Measurements from ENCODE around the gene AGAP4.
"Not testable (repeated sequence)": the region's sequence is repeated elsewhere in the genome, so short reads cannot be mapped to it uniquely, and the experiment has no call there.

- not testable (repeated sequence) for TF ChIP-seq EZH2phosphoT487 (IDR thresholded peaks at IDR 0.05; ENCODE audit: low read length)
- TF ChIP-seq, protein P1, sequence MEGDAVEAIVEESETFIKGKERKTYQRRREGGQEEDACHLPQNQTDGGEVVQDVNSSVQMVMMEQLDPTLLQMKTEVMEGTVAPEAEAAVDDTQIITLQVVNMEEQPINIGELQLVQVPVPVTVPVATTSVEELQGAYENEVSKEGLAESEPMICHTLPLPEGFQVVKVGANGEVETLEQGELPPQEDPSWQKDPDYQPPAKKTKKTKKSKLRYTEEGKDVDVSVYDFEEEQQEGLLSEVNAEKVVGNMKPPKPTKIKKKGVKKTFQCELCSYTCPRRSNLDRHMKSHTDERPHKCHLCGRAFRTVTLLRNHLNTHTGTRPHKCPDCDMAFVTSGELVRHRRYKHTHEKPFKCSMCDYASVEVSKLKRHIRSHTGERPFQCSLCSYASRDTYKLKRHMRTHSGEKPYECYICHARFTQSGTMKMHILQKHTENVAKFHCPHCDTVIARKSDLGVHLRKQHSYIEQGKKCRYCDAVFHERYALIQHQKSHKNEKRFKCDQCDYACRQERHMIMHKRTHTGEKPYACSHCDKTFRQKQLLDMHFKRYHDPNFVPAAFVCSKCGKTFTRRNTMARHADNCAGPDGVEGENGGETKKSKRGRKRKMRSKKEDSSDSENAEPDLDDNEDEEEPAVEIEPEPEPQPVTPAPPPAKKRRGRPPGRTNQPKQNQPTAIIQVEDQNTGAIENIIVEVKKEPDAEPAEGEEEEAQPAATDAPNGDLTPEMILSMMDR (IDR thresholded peaks at IDR 0.05; ENCODE audit: low read length) = not testable (repeated sequence)
Observed at GRCh38 chr10:45789991-45790390, 57.3 kb downstream of the AGAP4 start.
